Breast epithelium (tissue), 4 donors: ENCODE measurements around the gene CYYR1. TPM values are rescaled to one million over a fixed set of nuclear protein-coding genes. Genes with fewer than 3 reads are reported as not detected.

Source experiments
- DNase-seq, 2 donors: peaks; one replicate each; pipeline ENCODE4 v3.0.0-alpha.2; 2019; ENCODE audit warnings: low spot score in 2 of 2
- H3K27ac ChIP-seq, 2 donors: fragments of 200-600 bp; sonication (generic) in 1 of 2; one replicate each; pipeline ENCODE4 v1.5.1; 2016 to 2019; ENCODE audit warnings: mild to moderate bottlenecking in 1 of 2
- H3K27me3 ChIP-seq, 2 donors: fragments of 200-600 bp; sonication (generic) in 1 of 2; one replicate each; pipeline versions ENCODE4 v1.5.1 to v1.6.0; 2017 to 2019; ENCODE audit warnings: control low read depth in 1 of 2, mild to moderate bottlenecking in 1 of 2
- H3K36me3 ChIP-seq: fragments of 200-600 bp; one replicate; pipeline ENCODE4 v1.5.1; 2019
- H3K4me1 ChIP-seq, 2 donors: fragments of 200-600 bp; sonication (generic); one replicate each; pipeline ENCODE4 v1.5.1; 2016 to 2019; ENCODE audit warnings: control low read depth in 1 of 2
- H3K4me3 ChIP-seq, 3 donors: fragments of 200-600 bp; sonication (generic); 1 replicate in 2 of 3; 2 replicates in 1 of 3; pipeline ENCODE4 v1.5.1; 2016 to 2019; ENCODE audit warnings: mild to moderate bottlenecking in 3 of 3, moderate library complexity in 2 of 3
- H3K9me3 ChIP-seq, 2 donors: fragments of 200-600 bp; sonication (generic) in 1 of 2; one replicate each; pipeline ENCODE4 v1.5.1; 2016 to 2019; ENCODE audit warnings: control low read depth in 1 of 2
- CTCF ChIP-seq, 3 donors: fragments of 450-650 bp; IDR thresholded peaks; one replicate each; pipeline ENCODE4 v1.5.1; 2016 to 2017; ENCODE audit warnings: antibody characterized with exemption in 3 of 3, mild to moderate bottlenecking in 3 of 3, moderate library complexity in 3 of 3
- POLR2A ChIP-seq: fragments of 450-650 bp; IDR thresholded peaks from one replicate; pipeline ENCODE4 v1.6.1; 2016; ENCODE audit warnings: antibody characterized with exemption, mild to moderate bottlenecking, moderate library complexity
- POLR2AphosphoS5 ChIP-seq, 3 donors: sonication (generic); formaldehyde crosslinking; IDR thresholded peaks; one replicate each; pipeline ENCODE4 v1.6.1; 2017; ENCODE audit warnings: antibody characterized with exemption in 3 of 3
- intact Hi-C: fragments of 100-400 bp; cut with DNase I; formaldehyde crosslinking; loops from one replicate; pipeline ENCODE4 v1.15.1; 2023; ENCODE audit warnings: low total_unique reads
- total RNA-seq, 3 donors: library from RNA; depleted of rRNA; stranded (reverse); fragments of >200 nt; gene quantifications; one replicate each; pipeline ENCODE4 v1.1.0, GENCODE V29; 2016

Gene CYYR1
- total RNA-seq, 3 donors from 2014 or later: 10.6 to 15.1 (median 14.3) TPM

DNA sequence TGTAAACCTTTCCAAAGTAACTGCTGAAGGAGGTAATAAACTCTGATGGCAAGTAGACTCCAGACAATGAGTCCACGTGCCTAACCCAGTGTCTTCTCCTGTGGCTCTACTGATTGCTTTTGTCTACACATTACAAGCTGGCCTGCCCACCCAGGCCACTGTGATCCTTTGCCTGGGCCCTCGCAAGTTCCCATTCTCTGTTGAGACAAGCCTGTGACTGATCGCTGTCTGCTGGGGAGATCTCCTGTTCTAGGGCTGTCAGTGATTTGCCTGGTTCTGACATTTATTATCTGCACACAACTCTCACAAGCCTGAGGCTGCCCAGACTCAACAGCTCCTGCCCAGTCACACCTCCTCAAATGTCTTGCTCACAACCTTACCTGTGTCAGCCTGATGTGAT lies 81.4 kb downstream of the CYYR1 start:
- intact Hi-C loops: no loop called here
- TF ChIP-seq CTCF (IDR thresholded peaks at IDR 0.05) (no peak), POLR2A (no peak), POLR2AphosphoS5 (IDR thresholded peaks at IDR 0.05) (no peak)
- H3K27ac ChIP-seq: peak overlapping the region in 1 of 2 donors; percentile 38
- no peaks in the 10 kb centered on the region for H3K9me3 ChIP-seq
- H3K27me3 ChIP-seq: no peaks in the 10 kb centered on the region
- H3K4me1 ChIP-seq: no peaks in the 10 kb centered on the region
- no peaks in the 10 kb centered on the region for H3K36me3 ChIP-seq
- H3K4me3 ChIP-seq: no peak overlapping the region
- no peak for DNase-seq

- H3K27ac ChIP-seq: peak overlapping the region; percentile 38 to 48
- no peak for DNase-seq
- no peak for TF ChIP-seq POLR2A
- no peak for TF ChIP-seq CTCF (IDR thresholded peaks at IDR 0.05)
- no peak for TF ChIP-seq POLR2AphosphoS5 (IDR thresholded peaks at IDR 0.05)
Measured at GRCh38 chr21:26490771-26491170, 82.3 kb downstream of the CYYR1 start.

GRCh38 chr21:26489781-26490180 lies 83.3 kb downstream of the CYYR1 start:
- H3K4me1 ChIP-seq: no peaks in the 10 kb centered on the region
- no peak overlapping the region for H3K27ac ChIP-seq
- no peaks in the 10 kb centered on the region for H3K9me3 ChIP-seq
- no peak for DNase-seq
- TF ChIP-seq POLR2A (no peak), CTCF (IDR thresholded peaks at IDR 0.05) (no peak), POLR2AphosphoS5 (IDR thresholded peaks at IDR 0.05) (no peak)
- intact Hi-C loops: no loop called here
- no peaks in the 10 kb centered on the region for H3K27me3 ChIP-seq
- H3K36me3 ChIP-seq: no peaks in the 10 kb centered on the region
- no peak overlapping the region for H3K4me3 ChIP-seq

More at GRCh38 chr21:26490771-26491170, 82.3 kb downstream of the CYYR1 start:
- H3K36me3 ChIP-seq: no peaks in the 10 kb centered on the region
- intact Hi-C loops: no loop called here
- H3K4me1 ChIP-seq: no peaks in the 10 kb centered on the region
- no peaks in the 10 kb centered on the region for H3K27me3 ChIP-seq
- no peak overlapping the region for H3K4me3 ChIP-seq
- H3K9me3 ChIP-seq: no peaks in the 10 kb centered on the region

- no peak overlapping the region for H3K4me3 ChIP-seq
- no peaks in the 10 kb centered on the region for H3K27me3 ChIP-seq
- intact Hi-C loops: no loop called here
- TF ChIP-seq POLR2A (no peak), CTCF (IDR thresholded peaks at IDR 0.05) (no peak), POLR2AphosphoS5 (IDR thresholded peaks at IDR 0.05) (no peak)
- no peaks in the 10 kb centered on the region for H3K36me3 ChIP-seq
- no peak for DNase-seq
- H3K4me1 ChIP-seq: no peaks in the 10 kb centered on the region
- no peaks in the 10 kb centered on the region for H3K9me3 ChIP-seq
- peak overlapping the region in 1 of 2 donors; percentile 19 for H3K27ac ChIP-seq
Measured at GRCh38 chr21:26487981-26488480, 85.1 kb downstream of the CYYR1 start.

DNA sequence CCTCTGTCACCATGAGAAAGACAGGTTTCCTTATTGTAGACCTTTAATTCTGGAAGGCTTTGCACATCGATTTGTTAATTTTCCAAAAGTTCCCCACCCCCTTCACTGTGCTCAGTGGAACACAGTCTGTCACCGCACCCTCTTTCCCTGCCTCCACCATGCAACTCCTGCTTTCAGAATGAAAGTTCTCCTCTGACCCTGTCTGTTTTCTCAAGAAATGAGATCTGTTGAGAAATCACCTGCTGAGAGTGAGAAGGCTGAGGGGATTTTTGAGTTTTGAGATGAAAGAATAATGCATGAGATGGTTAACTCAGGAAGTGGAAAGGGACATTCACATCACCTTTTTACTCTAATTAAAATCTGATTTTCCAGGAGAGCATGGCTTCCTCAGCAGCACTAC lies 99.6 kb downstream of the CYYR1 start:
- no peak overlapping the region for H3K4me3 ChIP-seq
- TF ChIP-seq POLR2AphosphoS5 (IDR thresholded peaks at IDR 0.05) (no peak), POLR2A (no peak), CTCF (IDR thresholded peaks at IDR 0.05) (no peak)
- intact Hi-C loops: no loop called here
- H3K9me3 ChIP-seq: no peaks in the 10 kb centered on the region
- H3K4me1 ChIP-seq: no peaks in the 10 kb centered on the region
- no peaks in the 10 kb centered on the region for H3K36me3 ChIP-seq
- H3K27ac ChIP-seq: no peak overlapping the region
- no peaks in the 10 kb centered on the region for H3K27me3 ChIP-seq
- no peak for DNase-seq
